Heart right ventricle (tissue), 16 donors: ENCODE data around the gene RAI14. TPM values are rescaled to one million over a fixed set of nuclear protein-coding genes. Genes with fewer than 3 reads are reported as not detected.

Experiments
- ATAC-seq, 8 donors: fragments of 200-7000 bp; cut with Tn5 transposase; one replicate each; pipeline ENCODE4 v1.9.1; 2020; ENCODE audit warnings: mild to moderate bottlenecking in 8 of 8, moderate library complexity in 8 of 8, moderate number of reproducible peaks in 1 of 8
- DNase-seq, 2 donors: peaks; one replicate each; pipeline ENCODE4 v3.0.0-alpha.2; 2020
- H3K27ac ChIP-seq, 10 donors: fragments of 200-600 bp; sonication (generic) in 2 of 10; one replicate each; pipeline versions ENCODE4 v1.5.0 to v1.8.0; 2020 to 2022; ENCODE audit warnings: mild to moderate bottlenecking in 3 of 10
- H3K27me3 ChIP-seq, 7 donors: fragments of 200-600 bp; one replicate each; pipeline ENCODE4 v1.8.0; 2021 to 2022; ENCODE audit warnings: mild to moderate bottlenecking in 2 of 7
- H3K36me3 ChIP-seq, 9 donors: fragments of 200-600 bp; sonication (generic) in 1 of 9; one replicate each; pipeline versions ENCODE4 v1.5.0 to v1.8.0; 2020 to 2022; ENCODE audit warnings: mild to moderate bottlenecking in 2 of 9
- H3K4me1 ChIP-seq, 9 donors: fragments of 200-600 bp; sonication (generic) in 1 of 9; one replicate each; pipeline versions ENCODE4 v1.5.0 to v1.8.0; 2020 to 2022; ENCODE audit warnings: mild to moderate bottlenecking in 4 of 9
- H3K4me3 ChIP-seq, 10 donors: fragments of 200-600 bp; sonication (generic) in 2 of 10; one replicate each; pipeline versions ENCODE4 v1.5.0 to v1.8.0; 2020 to 2022; ENCODE audit warnings: mild to moderate bottlenecking in 7 of 10, moderate library complexity in 2 of 10
- H3K9me3 ChIP-seq, 11 donors: fragments of 200-600 bp in 10 of 11; sonication (generic) in 2 of 11; one replicate each; pipeline versions ENCODE4 v1.5.0 to v1.8.0; 2013 to 2022; ENCODE audit warnings: mild to moderate bottlenecking in 2 of 11, control low read depth in 1 of 11, moderate library complexity in 1 of 11
- CTCF ChIP-seq, 9 donors: fragments of 200-600 bp; sonication (generic) in 2 of 9; IDR thresholded peaks; one replicate each; pipeline versions ENCODE4 v1.5.0 to v1.8.0; 2021 to 2022; ENCODE audit warnings: antibody characterized with exemption in 9 of 9, mild to moderate bottlenecking in 5 of 9, moderate library complexity in 1 of 9
- WGBS, 2 donors: extraction: QIAGEN DNeasy Blood & Tissue Kit; methylation state at CpG; one replicate each; pipeline ENCODE4 v1.1.7; 2013; ENCODE audit warnings: inconsistent platforms in 1 of 2; 5-methylcytosine and 5-hydroxymethylcytosine counted together
- intact Hi-C, 10 donors: fragments of 100-400 bp; cut with DNase I; formaldehyde crosslinking; loops; one replicate each; pipeline versions ENCODE4 v1.11.1 to v1.14.2; 2022
- polyA plus RNA-seq, 2 donors: library from polyadenylated mRNA; stranded (reverse); fragments of 200-250 nt; gene quantifications; one replicate each; pipeline ENCODE4 v1.2.3, GENCODE V29; 2013
- total RNA-seq, 10 donors: library from RNA; stranded (reverse); fragmentation: NEBNext Ultra II Directional in 3 of 10; extraction: Animal tissue kit (Norgen Biotek cat#: 25700) in 3 of 10; gene quantifications; one replicate each; pipeline versions ENCODE4 v1.2.1 to v1.2.4, GENCODE V29; 2021 to 2023
- donor health status: Arrhythmogenic right ventricular cardiomyopathy.
- donor health status: ischemic (EF 13 %, LVEDD 7.1; RV severe dilation, severe dysfunction).
- donor health status: healthy with polysubstance abuse.
- donor health status: DM: no; HTN: yes; CAD: no.
- donor health status: DM: no; HTN: no; CAD: no.
- donor health status: ischemic (EF 25% LVEDD 6.9; RV normal size, moderate dysfunction).
- donor health status: ischemic (EF 25% LVEDD 5.7; RV mildly dilated, moderate dysfunction).
- donor health status: healthy.
- donor health status: DM: yes; HTN: yes; CAD: no.
- donor health status: Ischemic cardiomyopathy.
- donor health status: ischemic (EF 35%, LVEDD 5.7; RV mildly dilated, moderate dysfunction).
- donor health status: nonischemic (EF 11% LVEDD 7.7; RV severe dilation, severe dysfunction).
- donor health status: DM: yes; HTN: yes; CAD: no.
- donor health status: PGD.
- donor health status: ischemic (EF 29% LVEDD 5.4; RV normal size, mild dysfunction).
- donor health status: nonischemic (EF 23%, LVEDD 6.1; RV moderate dilation, normal function).

RAI14 gene
- total and polyA plus RNA-seq, 12 donors = 3.3 to 25.5 (median 9.3) TPM

- 96% methylated on average over 6 of the region's 6 CpGs for WGBS, 2 donors
- no peaks in the 10 kb centered on the region for H3K9me3 ChIP-seq
- no peaks in the 10 kb centered on the region for H3K4me1 ChIP-seq
- no peak for TF ChIP-seq CTCF (IDR thresholded peaks at IDR 0.05)
- peaks cover 0 to 43% (median 0%) of the 10 kb centered on the region in 9 donors for H3K36me3 ChIP-seq
- H3K27me3 ChIP-seq = no peaks in the 10 kb centered on the region
- no peak overlapping the region for H3K4me3 ChIP-seq
- intact Hi-C loops = no loop called here
- no peak for DNase-seq
- H3K27ac ChIP-seq = no peak overlapping the region
- ATAC-seq = no peak
Measured at GRCh38 chr5:34806532-34806931, 150.4 kb downstream of the RAI14 start.

GRCh38 chr5:34811706-34812105, 155.6 kb downstream of the RAI14 start:
- 70 to 77% methylated on average over 1 of the region's 1 CpG for WGBS, 2 donors
- intact Hi-C loops = no loop called here
- no peaks in the 10 kb centered on the region for H3K4me1 ChIP-seq
- no peak for ATAC-seq
- peaks cover 0 to 57% (median 0%) of the 10 kb centered on the region in 9 donors for H3K36me3 ChIP-seq
- no peaks in the 10 kb centered on the region for H3K9me3 ChIP-seq
- H3K27me3 ChIP-seq = no peaks in the 10 kb centered on the region
- TF ChIP-seq CTCF (IDR thresholded peaks at IDR 0.05) = no peak
- no peak overlapping the region for H3K27ac ChIP-seq
- no peak for DNase-seq
- no peak overlapping the region for H3K4me3 ChIP-seq

- ATAC-seq = no peak
- 86 to 88% methylated on average over 3 of the region's 3 CpGs for WGBS, 2 donors
- no peak for TF ChIP-seq CTCF (IDR thresholded peaks at IDR 0.05)
- DNase-seq = no peak
- no peak overlapping the region for H3K4me3 ChIP-seq
- H3K27me3 ChIP-seq = no peaks in the 10 kb centered on the region
- H3K27ac ChIP-seq = no peak overlapping the region
- no peaks in the 10 kb centered on the region for H3K4me1 ChIP-seq
- no peaks in the 10 kb centered on the region for H3K9me3 ChIP-seq
- H3K36me3 ChIP-seq = peaks cover 0 to 65% (median 0%) of the 10 kb centered on the region in 9 donors
- intact Hi-C loops = no loop called here
Measured at GRCh38 chr5:34813509-34813908, 157.4 kb downstream of the RAI14 start.

- peaks cover 0 to 63% (median under 1%) of the 10 kb centered on the region in 9 donors for H3K36me3 ChIP-seq
- 95 to 96% methylated on average over 3 of the region's 3 CpGs for WGBS, 2 donors
Measured at GRCh38 chr5:34817558-34818351, 161.6 kb downstream of the RAI14 start.

More at GRCh38 chr5:34817558-34818351, 161.6 kb downstream of the RAI14 start:
- no peaks in the 10 kb centered on the region for H3K27me3 ChIP-seq
- no peak for TF ChIP-seq CTCF (IDR thresholded peaks at IDR 0.05)
- H3K9me3 ChIP-seq = no peaks in the 10 kb centered on the region
- no peak overlapping the region for H3K4me3 ChIP-seq
- intact Hi-C loops = no loop called here
- no peaks in the 10 kb centered on the region for H3K4me1 ChIP-seq
- ATAC-seq (no peak), DNase-seq (no peak)
- H3K27ac ChIP-seq = no peak overlapping the region
